HG03432 (cell line): ENCODE data around the gene CTBP2.

Experiments used
- ATAC-seq: cut with Tn5 transposase; IDR thresholded peaks from one replicate; pipeline ENCODE4 v1.9.1; 2021; ENCODE audit warnings: mild to moderate bottlenecking, moderate library complexity; ENCODE audit not compliant: unreplicated experiment

The CTBP2 gene

DNA sequence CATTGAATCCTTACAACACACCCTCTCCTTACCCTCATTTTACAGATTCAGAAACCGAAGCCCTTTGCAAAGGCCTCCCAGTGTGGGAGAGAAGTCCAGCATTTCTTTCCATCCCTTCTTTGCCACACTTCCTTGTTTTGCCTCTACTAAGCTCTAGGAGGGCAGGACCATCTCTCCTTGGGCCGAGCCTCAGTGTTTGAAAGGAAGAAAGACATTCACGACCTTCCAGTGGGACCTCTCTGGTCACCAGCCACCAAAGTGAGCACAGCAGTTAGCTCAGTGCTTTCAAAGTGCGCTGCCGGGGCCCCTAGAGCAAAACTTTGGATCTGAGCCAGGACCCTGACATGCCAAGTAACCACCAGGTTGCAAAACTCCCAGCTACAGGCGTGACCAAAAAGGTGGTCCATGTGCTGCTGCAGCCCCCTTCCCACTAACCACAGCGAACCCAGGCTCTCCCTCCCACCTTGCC is 12.4 kb downstream of the CTBP2 start:
- no peak for ATAC-seq

DNA sequence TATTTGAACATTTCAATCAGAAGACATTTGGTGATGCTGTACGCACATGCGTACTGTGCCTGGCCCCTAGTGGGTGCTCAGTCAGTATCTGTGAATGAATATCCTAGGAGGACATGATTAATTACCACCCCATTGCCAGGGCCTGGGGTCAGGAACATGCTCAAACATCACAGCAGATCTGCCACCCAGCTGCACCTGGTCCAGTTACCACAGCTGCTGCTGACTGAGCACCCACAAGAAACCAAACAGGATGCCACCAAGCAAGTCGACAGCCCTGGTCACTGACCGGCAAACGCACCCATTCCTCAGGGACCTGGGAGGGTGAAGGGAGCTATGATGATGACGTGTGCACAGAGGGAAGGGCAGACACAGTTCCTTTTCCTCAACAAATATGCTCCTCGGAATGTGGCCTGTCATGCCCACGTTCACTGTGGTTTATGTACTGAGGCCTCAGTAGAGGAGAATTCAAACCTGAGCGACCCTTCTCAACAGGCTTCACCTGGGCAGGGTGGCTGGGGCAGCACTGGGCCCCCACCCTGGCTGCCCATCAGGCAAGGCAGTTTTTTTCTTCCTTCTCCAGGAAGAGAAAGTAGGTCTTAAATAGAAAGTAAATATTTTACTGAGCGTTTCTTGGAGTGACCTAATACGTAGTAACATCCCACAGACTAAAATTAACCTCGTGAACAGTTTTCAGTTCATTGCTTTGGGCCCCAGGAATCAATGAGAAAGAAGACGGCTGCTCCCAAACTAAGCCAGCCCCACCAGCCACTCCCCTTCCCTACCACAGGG is 13.4 kb downstream of the CTBP2 start:
- ATAC-seq, result no peak

DNA sequence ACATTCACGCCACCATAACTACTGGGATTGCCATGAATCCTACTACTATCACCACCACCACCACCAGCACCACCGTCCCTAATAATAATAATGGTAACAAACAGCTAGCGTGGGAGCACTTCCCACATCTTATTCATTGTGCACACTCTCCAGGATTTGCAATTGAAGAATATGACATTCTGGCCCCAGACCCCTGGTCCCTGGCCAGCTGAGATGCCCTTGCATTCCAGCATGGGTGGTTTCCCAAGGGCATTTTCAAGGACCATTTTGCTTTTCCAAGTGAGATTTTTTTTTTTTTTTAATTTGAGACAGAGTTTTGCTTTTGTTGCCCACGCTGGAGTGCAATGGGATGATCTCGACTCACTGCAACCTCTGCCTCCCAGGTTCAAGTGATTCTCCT is 14.7 kb downstream of the CTBP2 start:
- no peak for ATAC-seq

DNA sequence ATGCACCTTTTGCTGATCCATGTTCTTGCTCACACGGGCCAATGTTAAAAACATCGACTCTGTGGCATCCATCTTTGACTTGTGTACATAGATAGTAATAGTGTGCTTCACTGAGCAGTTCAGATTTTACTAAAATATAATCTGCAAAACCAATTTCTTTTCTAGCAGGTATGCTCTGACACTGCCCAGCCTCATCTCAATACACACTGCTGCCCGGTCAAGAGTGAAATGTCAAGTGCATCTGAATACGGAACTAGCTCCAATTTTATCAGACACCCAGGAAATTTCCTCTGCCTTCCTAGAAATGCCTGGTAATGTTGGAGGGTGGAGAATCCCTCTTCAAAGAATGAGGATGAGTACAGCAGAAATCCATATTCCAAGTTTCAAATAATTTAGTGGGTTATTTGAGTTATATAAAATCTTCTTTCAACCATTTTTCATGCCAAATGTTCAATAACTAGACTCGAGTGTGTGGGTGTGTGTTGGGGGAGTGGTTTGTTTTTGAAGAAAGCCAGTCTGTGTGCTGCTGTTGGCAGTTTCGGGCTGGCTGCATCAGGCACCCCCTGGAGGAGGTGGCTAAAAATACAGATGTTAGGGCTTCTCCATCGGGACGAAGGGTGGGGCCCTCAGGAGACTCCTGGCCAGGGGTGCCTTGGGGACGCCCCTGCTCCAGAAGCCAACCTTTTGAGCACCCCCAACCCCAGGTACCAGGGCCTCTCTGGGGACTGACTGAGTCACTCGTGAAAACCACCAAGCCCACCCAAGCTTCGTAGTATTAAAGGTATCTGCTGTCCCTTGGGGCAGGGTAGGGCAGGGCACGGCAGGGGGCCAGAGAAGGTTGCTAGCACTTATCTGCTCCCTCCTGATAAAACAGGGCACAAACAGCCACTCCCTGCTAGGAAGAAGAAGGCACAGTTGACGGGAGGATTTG is 15.4 kb downstream of the CTBP2 start:
- ATAC-seq, result no peak

DNA sequence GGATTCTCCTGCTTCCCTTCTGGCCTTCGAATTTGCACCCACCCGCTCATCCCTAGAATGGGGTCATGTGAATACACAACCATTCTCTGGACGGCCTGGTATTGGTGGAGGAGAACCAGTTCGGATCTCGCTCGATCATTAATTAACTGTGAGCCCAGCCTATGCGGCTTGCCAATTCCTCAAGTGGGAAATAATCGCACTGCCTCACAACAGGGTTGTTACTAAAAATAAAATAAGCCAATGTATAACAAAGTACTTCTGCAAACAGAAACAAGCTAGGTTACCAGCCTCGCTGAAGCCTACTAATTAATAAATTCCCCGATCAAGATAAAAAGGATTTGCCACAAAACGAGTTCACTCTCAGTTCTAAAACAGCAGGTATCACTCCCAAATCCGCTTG is 16.2 kb downstream of the CTBP2 start:
- no peak for ATAC-seq

DNA sequence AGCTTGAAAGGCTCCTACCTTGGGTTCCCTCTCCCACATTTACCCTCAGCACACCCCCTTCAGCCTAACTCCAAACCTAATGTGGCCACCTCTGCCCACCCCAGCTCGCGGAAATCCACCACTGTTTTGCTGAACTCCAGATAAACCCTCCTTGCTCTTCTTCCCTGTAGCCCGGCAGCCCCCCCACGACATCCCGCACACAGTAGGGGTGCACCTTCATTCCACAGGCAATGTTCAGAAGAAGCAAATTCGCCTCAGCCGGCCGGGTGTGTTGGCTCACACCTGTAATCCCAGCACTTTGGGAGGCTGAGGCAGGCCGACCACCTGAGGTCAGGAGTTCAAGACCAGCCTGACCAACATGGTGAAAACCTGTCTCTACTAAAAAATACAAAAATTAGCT is 17.4 kb downstream of the CTBP2 start:
- no peak for ATAC-seq

DNA sequence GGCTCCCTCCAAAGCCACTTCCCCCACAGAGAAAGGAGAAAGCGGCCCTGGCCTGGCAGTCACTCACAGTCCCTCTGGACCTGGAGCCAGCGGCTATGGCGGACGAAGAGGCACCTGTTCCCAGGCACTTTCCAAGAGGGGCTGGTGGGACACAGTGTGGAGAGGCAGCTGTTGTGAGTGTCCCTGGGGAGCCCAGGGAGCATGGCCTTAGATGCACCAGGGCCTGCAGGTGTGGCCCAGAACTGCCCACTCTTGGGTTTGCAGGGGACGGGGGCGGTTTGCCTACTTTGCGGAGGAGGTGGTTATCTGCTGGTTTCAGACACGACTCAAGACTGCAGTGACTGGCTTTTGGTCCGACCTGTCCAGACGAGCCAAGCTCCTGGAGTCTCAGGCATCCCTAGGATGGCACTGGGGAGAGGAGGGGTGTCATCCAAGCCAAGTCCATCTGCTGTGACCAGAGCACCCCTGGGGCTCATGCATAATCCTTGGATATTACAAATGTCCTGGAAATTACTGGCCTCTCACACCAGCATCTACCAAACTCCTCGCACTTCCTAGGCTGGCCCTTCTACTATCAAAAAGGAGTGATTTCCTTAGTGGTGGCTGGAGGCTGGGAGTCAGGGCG is 18.4 kb downstream of the CTBP2 start:
- ATAC-seq, result no peak

DNA sequence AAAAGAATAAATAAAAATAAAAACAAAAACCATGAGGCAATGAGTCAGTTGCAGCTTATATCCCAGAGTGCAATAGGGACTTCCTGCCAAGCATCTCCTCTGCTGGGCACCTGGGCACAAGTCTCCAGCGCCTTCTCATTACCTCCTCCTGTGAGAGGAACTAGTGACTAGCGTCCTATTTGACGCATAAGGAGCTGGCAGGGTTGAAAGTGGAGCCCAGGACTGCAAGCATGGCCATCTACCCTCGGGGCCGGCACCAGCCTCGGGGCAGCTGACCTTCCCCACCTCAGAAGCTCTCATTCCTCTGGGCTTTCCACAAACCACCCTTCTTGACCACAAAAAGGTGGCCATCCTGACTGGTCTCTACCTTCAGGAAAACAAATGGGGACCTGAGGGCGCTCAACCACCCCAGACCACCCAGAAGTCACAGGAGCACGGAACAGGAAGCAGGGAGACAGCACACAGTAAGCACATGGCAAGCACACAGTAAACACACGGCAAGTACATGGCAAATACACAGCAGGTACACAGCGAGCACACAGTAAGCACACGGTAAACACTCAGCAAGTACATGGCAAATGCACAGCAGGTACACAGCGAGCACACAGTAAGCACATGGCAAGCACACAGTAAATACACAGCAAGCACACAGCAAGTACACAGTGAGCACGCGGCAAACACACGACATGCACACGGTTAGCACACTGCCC is 19.1 kb downstream of the CTBP2 start:
- ATAC-seq, result no peak

DNA sequence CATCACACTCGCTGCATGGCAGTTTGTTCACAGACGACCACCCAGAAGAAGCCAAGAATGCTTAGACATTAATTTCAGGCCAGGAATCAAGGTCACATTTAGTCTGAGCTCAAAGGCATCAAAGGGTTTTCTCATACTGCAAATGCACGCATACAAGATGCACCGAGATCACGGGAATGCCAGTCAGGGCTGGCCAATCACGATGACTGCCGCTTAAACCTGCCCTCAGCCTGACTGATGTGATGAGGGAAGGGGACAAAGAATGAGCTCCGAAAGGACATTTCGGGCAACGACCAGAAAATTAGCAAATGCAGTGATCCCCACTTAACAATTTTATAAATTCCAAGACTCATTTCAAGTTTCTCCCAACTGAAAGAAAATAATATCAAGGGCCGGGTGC is 20.2 kb downstream of the CTBP2 start:
- no peak for ATAC-seq

DNA sequence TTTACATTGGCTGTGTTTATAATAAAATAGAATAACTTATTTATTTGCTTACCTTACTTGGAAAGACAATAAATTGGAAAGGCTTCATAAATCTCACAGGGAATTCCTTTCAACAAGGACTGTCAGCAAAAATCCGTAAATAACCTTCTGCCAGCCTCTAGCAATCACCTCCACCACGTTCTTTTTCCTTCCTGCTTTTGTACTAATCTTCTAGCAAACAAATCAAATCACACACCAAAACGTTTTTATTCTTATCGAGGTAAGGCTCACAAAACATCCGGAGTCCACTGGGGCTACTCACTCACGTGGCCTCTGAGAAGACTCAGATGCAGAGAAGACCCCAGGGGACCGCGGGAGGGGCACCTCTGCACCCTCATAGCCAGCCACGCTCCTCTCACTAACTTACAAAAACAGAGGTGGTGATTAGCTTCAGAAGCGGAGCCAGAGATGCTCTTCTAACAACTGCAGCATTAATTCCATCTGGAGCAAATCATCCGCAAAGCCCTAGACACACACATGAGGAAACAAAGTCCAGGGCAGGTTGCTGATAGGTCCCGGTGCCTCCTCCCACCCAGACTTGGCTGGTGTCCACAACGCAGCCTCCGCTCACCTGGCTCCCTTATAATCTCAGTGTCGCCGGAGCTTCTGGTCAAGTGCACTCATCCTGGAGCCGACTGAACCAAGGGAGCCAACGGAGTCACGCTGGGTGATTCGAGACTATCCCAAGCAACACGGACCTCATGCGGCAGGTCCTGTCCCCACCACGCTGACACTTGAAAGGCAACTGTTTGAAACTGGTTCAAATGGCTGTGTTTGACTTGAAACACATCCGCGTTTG is 22.5 kb downstream of the CTBP2 start:
- ATAC-seq, result no peak

DNA sequence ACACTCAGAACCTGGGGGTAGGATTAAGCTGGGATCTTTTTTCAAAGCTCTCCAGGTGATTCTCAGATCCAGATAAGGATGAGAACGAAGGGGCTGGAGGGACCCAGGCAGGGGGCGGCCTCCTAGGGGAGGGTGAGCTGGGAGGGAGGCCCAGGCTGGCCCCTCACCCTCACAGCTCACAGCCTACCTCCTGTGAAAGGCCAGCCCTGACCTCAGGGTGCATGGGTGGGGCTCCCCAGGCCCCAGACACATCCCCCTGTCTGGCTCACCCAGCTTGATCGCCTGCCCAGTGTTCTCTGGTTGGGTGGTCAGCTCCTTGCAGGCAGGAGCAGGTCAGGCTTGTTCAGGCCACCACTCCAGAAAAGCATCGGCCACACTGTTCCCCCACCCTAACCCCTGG is 24.3 kb downstream of the CTBP2 start:
- ATAC-seq, result no peak

DNA sequence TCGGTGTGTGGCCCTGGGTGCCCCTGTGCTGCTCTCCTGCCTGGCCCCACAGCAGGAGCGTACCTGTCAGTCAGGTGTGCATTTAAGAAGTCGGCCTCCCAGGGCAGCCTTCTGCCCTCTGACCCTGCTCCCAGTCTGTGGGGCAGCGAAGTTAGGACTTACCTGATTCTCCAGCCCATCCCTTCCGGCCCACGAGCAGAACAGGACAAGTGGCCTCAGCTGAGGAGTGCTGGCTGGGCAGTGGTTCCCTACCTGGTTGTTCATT is 24.7 kb downstream of the CTBP2 start:
- no peak for ATAC-seq

DNA sequence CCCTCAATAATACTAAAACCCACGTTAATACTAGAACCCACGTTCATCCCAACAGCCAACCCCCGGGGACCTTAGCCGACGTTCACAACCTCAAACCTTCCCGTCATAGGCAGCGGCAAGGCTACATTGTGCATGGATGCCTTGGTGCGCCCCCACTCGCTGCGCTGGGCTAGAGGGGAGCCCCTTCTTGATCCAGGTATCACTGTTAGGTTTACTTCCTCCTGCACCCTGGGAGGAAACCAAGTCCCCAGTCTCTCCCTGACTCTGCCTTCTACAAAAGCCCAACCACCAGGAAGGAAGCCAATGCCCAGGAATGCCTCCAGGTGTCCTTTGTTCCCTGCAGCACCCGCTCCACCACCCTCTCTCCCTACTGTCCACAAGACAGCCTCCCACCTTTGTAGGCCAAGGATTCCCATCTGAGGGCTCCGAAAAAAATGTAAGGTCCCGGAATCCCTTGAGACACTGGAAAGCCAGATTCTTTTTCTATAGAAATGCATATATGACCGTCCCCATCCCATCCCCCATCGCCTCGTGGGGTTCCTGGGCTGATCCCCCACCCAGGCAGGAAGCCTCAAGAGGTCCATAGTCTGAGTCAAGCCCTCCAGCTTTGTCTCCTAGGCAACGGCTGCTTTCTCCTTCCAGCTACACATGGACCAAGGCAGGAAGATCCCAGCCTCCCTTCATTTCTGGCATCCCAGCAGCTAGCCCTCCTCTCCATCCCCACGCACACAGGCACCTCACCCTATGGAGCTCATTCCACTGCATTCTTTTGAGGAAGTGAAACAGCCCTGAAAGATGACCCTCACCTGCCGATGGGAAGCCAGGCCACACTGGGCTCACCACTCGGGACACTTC is 25.2 kb downstream of the CTBP2 start:
- no peak for ATAC-seq

DNA sequence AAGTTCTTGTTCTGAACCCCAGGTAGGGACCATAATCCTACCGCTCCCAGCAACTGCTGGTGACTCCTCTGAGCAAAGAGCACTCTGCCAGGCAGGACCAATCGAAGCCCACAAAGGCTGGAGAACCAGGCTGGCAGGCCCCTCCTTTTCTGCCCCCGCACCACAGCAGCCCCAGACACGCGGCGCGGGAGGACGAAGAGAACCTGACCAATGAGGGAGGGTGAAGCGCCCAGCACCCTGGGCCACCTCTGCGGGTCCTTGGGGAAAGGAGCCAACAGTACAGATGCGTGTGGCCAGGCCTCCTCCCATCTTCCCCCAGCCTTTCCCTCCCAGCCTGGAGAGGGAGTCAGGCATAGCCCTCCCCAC is 25.9 kb downstream of the CTBP2 start:
- no peak for ATAC-seq

DNA sequence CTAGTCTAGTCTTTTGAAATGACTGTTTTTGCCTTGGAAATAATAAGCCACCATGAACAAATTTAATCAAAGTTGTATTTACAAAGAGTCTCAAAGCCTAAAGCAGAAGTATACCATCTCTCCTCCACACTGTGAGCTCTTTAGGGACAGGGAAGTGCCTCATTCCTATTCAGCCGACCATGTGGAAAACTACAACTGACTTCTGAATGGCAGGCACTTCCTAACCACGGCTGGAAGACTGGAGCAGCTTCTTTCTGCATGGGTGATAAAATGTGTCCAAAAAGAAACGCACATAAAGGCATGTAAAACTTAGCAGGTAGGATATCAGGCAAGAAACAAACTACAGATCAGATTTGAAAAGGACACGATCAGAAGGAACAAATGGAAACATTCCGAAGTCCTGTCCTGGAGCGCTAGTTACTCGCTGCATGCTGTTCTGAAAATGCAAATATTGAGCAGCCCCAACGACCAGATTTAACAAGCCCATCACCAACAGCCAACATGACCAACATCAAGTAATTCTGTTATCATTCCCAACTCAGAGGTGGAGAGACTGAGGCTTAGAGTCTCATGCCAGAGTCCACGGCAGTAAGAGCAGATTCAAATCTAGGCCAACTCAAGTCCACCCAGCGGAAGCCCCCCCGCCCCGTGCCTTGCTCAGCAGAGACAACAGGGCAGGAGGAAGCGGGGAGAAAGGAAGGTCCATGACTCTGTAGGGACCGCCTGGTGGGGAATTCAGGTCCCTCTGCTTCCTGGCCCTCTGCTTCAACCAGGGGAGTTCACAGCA is 26.5 kb downstream of the CTBP2 start:
- no peak for ATAC-seq

DNA sequence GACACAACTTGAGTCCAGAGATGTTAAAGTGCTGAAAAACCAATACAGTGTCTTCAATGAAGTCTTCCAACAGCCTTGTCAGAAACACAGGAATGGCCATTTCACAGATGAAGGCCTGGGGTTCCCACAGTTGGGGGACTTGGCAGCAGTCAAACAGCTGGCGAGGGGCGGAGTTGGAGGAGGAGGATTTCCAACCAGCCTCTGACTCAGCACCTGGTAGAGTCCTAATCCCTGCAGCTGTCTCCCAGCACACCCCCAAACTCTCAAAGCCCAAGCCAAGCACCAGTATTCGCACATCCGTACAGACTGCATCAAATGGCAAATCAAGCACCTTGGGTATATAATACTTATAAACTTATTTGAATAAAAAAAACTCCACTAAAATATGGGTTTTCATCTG is 28.0 kb downstream of the CTBP2 start:
- ATAC-seq, result no peak

DNA sequence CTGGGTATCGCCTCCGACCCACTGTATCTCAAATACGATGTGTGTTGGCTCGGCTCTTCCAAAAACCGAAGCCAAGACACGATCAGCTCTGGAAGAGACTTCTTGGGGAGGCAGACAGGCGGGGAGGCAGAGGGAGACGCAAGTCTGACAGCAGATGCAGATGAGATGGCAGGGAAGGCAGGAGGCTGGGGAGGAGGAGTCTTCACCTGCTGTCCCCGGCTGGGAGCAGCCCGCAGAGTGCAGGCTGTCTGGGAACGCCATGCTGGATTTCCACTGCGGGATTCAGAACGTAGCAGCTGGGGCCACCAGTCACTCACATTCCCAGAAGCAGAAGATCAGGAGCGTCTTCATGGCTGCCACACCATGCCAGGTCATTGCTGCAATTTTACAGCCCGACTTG is 29.4 kb downstream of the CTBP2 start:
- ATAC-seq, result no peak

DNA sequence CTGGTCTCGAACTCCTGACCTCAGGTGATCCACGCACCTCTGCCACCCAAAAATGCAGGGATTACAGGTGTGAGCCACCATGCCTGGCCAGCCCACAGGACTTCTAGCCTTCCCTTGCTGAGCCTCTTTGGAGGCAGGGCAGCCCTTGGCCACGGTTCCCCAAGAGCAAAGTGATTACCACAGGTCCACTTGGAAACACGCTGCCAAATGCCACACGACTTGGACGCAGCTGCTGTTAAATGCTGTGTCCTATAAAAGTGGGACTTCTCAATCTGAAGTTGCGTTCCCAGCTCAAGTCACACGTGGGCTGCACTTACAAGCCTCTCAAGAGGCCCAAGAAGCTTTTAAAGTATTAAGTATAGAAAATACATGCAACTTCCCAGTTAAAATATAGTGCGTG is 30.1 kb downstream of the CTBP2 start:
- no peak for ATAC-seq

DNA sequence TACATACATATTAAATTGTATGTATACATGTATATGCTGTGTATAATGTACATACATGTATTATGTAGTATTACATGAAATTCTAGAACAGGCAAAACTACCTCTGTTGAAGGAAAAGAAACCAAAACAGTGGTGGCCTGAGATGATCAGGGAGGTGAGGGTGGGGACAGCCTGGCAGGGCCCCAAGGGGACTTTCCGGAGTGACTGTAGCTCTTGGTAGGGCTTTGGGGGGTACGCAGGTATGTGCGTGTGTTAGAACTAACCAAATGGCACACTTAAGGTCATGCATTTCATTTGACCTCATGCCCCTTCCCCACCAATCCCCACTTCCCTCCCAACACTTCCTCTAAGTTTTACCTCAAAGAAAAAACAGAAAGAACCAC is 31.3 kb downstream of the CTBP2 start:
- ATAC-seq, result no peak
